ENCODE measurements around the gene CASP8AP2.

GRCh38 chr6:89834884-89835792, 5.5 kb downstream of the CASP8AP2 start:
- TF ChIP-seq CTCF (IDR thresholded peaks at IDR 0.05; ENCODE audit: low read length) (no peak), EZH2 (optimal IDR thresholded peaks at IDR 0.05; ENCODE audit: low read depth, low read length) (no peak)
